Glutamatergic neuron (in vitro differentiated cells): ENCODE results near the gene CGB1. TPM values are rescaled to one million over a fixed set of nuclear protein-coding genes. Genes with fewer than 3 reads are reported as not detected.

Source experiments
- DNase-seq: peaks from one replicate; pipeline ENCODE4 v3.0.0; 2022
- H3K27ac Mint-ChIP-seq: one replicate; pipeline ENCODE4 v1.8.0; 2020; ENCODE audit warnings: mild to moderate bottlenecking, mixed read lengths, inconsistent platforms; ENCODE audit not compliant: unreplicated experiment
- H3K27me3 Mint-ChIP-seq: one replicate; pipeline ENCODE4 v1.8.0; 2020; ENCODE audit warnings: mild to moderate bottlenecking, moderate library complexity, mixed read lengths, inconsistent platforms; ENCODE audit not compliant: unreplicated experiment
- H3K36me3 Mint-ChIP-seq: one replicate; pipeline ENCODE4 v1.8.0; 2020; ENCODE audit warnings: mild to moderate bottlenecking, mixed read lengths, inconsistent platforms; ENCODE audit not compliant: unreplicated experiment
- H3K4me1 Mint-ChIP-seq: one replicate; pipeline ENCODE4 v1.8.0; 2020; ENCODE audit warnings: mild to moderate bottlenecking, low read depth, mixed read lengths, inconsistent platforms; ENCODE audit not compliant: unreplicated experiment
- H3K4me3 Mint-ChIP-seq: one replicate; pipeline ENCODE4 v1.8.0; 2020; ENCODE audit warnings: mild to moderate bottlenecking, mixed read lengths, inconsistent platforms; ENCODE audit not compliant: unreplicated experiment
- H3K9me3 Mint-ChIP-seq: one replicate; pipeline ENCODE4 v1.8.0; 2020; ENCODE audit warnings: mild to moderate bottlenecking, moderate library complexity, mixed read lengths, inconsistent platforms; ENCODE audit not compliant: unreplicated experiment
- total RNA-seq: library from RNA; stranded (reverse); fragmentation: NEBNext Ultra II Directional; extraction: Animal tissue kit (Norgen Biotek cat#: 25700); gene quantifications from one replicate; pipeline ENCODE4 v1.2.1, GENCODE V29; 2021; ENCODE audit not compliant: unreplicated experiment
- TF ChIP-seq, protein P1 (sequence below): fragments of 200-600 bp; sonication (generic); IDR thresholded peaks from one replicate; pipeline ENCODE4 v1.5.0; 2021; ENCODE audit not compliant: partially characterized antibody, unreplicated experiment

CGB1 gene
- total RNA-seq, 1 donor from 2014 or later = not detected

DNA sequence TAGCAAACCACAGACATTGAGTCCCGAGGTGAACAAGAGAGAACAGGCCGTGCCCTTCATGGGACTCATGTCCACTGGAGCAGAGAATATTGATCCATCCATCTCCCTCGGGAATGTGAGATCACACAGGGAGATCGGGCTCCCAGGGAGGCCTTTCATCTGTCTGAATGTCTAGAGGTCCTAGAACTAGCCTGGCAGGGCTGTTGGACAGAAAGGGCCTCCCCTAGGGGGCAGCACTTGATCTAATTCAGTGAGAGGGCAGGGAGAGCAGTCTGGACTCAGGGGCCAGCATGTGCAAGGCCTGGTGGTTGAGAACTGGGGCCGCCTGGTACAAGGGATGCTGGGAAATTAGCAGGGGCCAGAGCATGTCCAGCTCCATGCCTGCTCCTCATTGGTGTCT, 38.7 kb downstream of the CGB1 start:
- peak; percentile 84 for DNase-seq
- Mint-ChIP-seq H3K27ac (peak overlapping the region; percentile 1), H3K36me3 (no peaks in the 10 kb centered on the region)

DNA sequence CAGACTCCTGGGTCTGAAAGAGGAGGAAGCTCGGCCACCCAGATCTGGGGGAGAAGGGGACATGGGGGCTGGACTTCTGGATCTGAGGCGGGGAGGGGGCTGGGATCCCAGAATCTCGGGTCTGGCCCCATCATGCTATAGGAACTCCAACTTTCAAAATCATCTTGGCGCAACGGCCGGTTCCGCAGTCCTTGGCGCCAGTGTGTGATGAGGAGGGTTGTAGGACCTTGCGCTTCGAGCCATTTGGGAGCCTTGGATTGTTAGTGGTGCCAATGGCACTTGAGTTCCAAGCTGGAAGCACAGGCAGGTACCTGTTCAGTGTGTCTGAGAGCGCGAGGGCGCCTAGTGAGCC, 42.7 kb downstream of the CGB1 start:
- Mint-ChIP-seq H3K36me3 (no peaks in the 10 kb centered on the region), H3K9me3 (peaks cover 8% of the 10 kb centered on the region), H3K4me3 (peak overlapping the region; percentile 100), H3K4me1 (peaks cover 24% of the 10 kb centered on the region), H3K27ac (peak overlapping the region; percentile 92), H3K27me3 (no peaks in the 10 kb centered on the region)
- TF ChIP-seq, protein P1, sequence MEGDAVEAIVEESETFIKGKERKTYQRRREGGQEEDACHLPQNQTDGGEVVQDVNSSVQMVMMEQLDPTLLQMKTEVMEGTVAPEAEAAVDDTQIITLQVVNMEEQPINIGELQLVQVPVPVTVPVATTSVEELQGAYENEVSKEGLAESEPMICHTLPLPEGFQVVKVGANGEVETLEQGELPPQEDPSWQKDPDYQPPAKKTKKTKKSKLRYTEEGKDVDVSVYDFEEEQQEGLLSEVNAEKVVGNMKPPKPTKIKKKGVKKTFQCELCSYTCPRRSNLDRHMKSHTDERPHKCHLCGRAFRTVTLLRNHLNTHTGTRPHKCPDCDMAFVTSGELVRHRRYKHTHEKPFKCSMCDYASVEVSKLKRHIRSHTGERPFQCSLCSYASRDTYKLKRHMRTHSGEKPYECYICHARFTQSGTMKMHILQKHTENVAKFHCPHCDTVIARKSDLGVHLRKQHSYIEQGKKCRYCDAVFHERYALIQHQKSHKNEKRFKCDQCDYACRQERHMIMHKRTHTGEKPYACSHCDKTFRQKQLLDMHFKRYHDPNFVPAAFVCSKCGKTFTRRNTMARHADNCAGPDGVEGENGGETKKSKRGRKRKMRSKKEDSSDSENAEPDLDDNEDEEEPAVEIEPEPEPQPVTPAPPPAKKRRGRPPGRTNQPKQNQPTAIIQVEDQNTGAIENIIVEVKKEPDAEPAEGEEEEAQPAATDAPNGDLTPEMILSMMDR = no peak
- no peak for DNase-seq

More for the DNA sequence above, 38.7 kb downstream of the CGB1 start:
- Mint-ChIP-seq H3K9me3 (no peaks in the 10 kb centered on the region), H3K27me3 (no peaks in the 10 kb centered on the region), H3K4me1 (peaks cover 17% of the 10 kb centered on the region), H3K4me3 (no peak overlapping the region)
- TF ChIP-seq, protein P1 = peak; percentile 64

DNA sequence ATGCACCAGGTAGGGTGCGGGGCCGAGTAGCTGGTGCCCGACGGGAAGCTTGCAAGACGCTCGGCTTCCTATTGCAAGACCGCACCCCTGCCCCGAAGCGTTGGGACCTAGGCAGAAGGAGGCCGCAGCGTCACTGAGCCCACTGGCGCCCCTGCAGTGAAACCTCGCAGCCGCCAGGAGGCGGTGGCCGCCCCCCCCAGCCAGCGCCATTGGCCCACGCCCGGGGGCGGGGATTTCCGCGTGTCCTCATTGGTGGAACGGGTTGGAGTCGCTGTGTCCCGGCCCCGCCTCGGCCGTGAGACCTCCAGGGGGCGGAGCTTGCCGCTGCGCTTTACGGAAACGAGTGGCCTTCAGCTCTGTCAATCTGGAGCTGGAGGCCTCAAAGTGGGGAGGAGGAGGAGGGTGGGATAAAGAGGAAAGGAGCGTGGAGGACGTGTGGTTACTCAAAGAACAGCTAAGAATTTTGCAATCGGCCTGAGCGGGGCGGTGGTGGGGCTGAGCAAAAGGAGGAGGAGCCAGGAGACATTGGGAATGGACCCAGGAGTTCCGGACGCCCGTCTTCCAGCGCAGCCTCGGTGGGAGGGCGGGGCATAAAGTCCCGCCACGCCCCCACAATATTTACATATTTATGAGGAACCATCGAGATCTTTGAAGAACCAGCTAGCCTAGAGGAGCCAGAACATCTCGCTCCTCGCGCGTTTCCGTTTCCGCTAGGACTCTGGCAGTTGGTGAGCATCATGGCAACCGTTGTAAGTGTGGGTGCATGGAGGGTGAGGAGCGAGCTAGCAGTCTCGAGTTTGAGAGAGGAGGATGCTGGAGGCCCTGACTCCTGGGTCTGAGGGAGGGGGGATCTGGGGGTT, 43.3 kb downstream of the CGB1 start, which contains the start of the genes GYS1 and RUVBL2:
Gene GYS1 (minus strand): TSS at position 135 of the 860 bp plus-strand sequence. CDS start 197 bp downstream, outside the sequence.
Gene RUVBL2 (plus strand): TSS at position 713 of the 860 bp plus-strand sequence. CDS start 25 bp downstream, at position 738.
- peaks cover 8% of the 10 kb centered on the region for H3K9me3 Mint-ChIP-seq

GRCh38 chr19:48992581-48993174, 44.0 kb downstream of the CGB1 start:
- peak overlapping the region; percentile 93 for H3K27ac Mint-ChIP-seq
- peaks cover 11% of the 10 kb centered on the region for H3K9me3 Mint-ChIP-seq
- no peaks in the 10 kb centered on the region for H3K27me3 Mint-ChIP-seq
- H3K4me3 Mint-ChIP-seq = peak overlapping the region; percentile 100
- TF ChIP-seq, protein P1 = no peak
- DNase-seq = no peak
- H3K36me3 Mint-ChIP-seq = no peaks in the 10 kb centered on the region
- peaks cover 23% of the 10 kb centered on the region for H3K4me1 Mint-ChIP-seq

More for the DNA sequence above, 43.3 kb downstream of the CGB1 start, which contains the start of the genes GYS1 and RUVBL2:
- Mint-ChIP-seq H3K4me3 (peak within 1 kb of the TSS; percentile 100), H3K4me1 (peaks cover 24% of the 10 kb centered on the region), H3K27ac (peak within 1 kb of the TSS; percentile 93), H3K36me3 (no peaks in the 10 kb centered on the region), H3K27me3 (no peaks in the 10 kb centered on the region)
- DNase-seq = peak; percentile 100
- TF ChIP-seq, protein P1 = peak; percentile 98
